ENCODE data around the gene SIGLEC7. TPM values are rescaled to one million over a fixed set of nuclear protein-coding genes. Genes with fewer than 3 reads are reported as not detected.
A peak's percentile ranks its signal among the peaks of the same experiment; 100 is the strongest.

Gene SIGLEC7
- 1 to 10 TPM in 1 of 8 experiments, under 1 TPM in 2, not detected in 5; 0.20 to 1.2 (median 0.33) TPM for total RNA-seq

- Histone ChIP-seq H3K27ac (no peak within 1 kb of the TSS), H3K4me3 (no peak within 1 kb of the TSS), H3K4me1 (replicated peaks in 1 of 2) (peaks cover 0 to 2% of the 10 kb centered on the region in 2 donors)
- no peak for ATAC-seq (replicated peaks in 6 of 8)
- WGBS, 10 experiments: 60 to 87% (median 81%) methylated on average over 1 to 8 of the region's 14 CpGs; no CpG with 5 or more reads in 5 of the 10 experiments
- in situ Hi-C loops (cut with MboI; ENCODE audit: low pct_unique_long_range_greater_than_20kb in 2 of 9, low sequenced_read_pairs in 9 of 9, unreplicated experiment in 9 of 9): no loop called here
Measured at GRCh38 chr19:51142119-51142518, at the start of gene SIGLEC7. Gene SIGLEC7, plus strand, starts transcription at chr19:51142301. Its CDS starts 69 bp downstream, at chr19:51142370.

DNA sequence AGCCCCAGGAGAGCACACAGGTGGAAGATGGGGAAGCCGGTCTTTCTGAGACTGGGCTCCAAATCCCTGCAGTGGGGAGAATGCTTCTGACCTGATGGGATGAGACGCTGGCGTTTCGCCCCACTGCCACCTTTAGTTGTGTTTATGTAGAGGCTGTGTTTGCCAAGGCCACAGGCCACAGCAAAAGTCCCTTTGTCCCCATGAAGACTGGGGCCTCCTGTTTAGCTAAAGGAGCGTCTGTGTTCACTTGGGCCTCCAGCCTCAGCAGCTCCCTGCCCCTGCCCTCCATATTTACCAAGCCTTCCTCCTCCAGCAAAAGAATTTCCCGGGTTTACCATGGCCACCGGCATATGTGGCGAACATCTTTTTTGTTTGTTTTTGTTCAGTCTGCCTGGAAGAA, 49.0 kb upstream of the SIGLEC7 start:
- 21 to 100% (median 88%) methylated on average over 1 to 4 of the region's 8 CpGs; no CpG with 5 or more reads in 5 of the 10 experiments for WGBS, 10 experiments
- no peaks in the 10 kb centered on the region for H3K4me1 ChIP-seq (replicated peaks in 1 of 2)
- in situ Hi-C loops (cut with MboI; ENCODE audit: low pct_unique_long_range_greater_than_20kb in 2 of 9, low sequenced_read_pairs in 9 of 9, unreplicated experiment in 9 of 9): loop anchor here in 2 of 9 experiments (10.0 kb wide), 2 partner anchors 68 to 158 kb away; partner anchors contain the start of gene KLK11 (in 1 of the 2)
- no peak overlapping the region for H3K4me3 ChIP-seq
- H3K27ac ChIP-seq: no peak overlapping the region
- peak in 2 of 8 experiments; percentile 50 to 85 for ATAC-seq (replicated peaks in 6 of 8)

DNA sequence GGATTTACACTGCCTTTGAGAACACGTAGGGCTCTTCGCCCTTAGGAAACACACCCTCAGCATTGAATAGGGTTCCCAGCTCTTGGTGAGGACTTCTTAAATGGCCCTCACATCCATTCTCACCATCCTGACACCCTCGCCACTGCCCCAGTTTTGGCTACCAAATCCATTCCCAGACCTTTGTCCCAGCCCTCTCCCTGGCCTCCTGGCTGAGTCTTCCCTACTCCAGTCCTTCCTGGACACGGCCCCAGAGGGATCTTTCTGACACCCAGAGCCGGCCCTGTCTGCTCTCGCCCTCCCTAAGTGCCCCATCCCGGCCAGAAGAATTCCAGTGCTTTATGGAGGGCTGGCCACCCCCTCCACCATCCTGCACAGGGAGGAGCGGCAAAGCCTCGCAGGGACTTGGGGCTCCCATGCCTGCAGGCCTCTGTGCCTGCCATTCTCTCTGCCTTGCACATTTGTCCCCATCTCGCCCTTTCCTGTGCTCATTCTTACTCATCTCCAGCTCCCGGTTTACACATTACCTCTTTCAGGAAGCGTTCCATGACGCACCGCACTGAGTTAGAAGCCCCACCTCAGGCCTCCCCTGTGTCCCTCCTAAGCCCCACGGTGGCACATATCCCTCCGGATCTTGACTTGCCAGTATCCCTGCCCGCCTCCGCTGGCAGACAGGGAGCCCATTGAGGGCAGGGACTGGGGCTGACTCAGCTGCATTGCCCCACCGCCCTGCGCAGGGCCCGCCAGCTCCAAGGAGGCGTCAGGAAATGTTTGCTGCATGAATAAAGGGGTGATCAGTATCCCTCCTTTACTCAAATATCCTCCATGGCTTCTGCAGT, 48.4 kb upstream of the SIGLEC7 start:
- Histone ChIP-seq H3K4me3 (no peak overlapping the region), H3K4me1 (replicated peaks in 1 of 2) (no peaks in the 10 kb centered on the region), H3K27ac (no peak overlapping the region)
- in situ Hi-C loops (cut with MboI; ENCODE audit: low pct_unique_long_range_greater_than_20kb in 2 of 9, low sequenced_read_pairs in 9 of 9, unreplicated experiment in 9 of 9): loop anchor here in 2 of 9 experiments (10.0 kb wide), 2 partner anchors 69 to 159 kb away; partner anchors contain the start of gene KLK11 (in 1 of the 2)
- ATAC-seq (replicated peaks in 6 of 8): peak in 2 of 8 experiments; percentile 36 to 39
- 50 to 100% (median 79%) methylated on average over 1 to 14 of the region's 22 CpGs for WGBS, 10 experiments

GRCh38 chr19:51094696-51095279, 47.3 kb upstream of the SIGLEC7 start:
- Histone ChIP-seq H3K27ac (no peak overlapping the region), H3K4me3 (no peak overlapping the region), H3K4me1 (replicated peaks in 1 of 2) (no peaks in the 10 kb centered on the region)
- no peak for ATAC-seq (replicated peaks in 6 of 8)
- in situ Hi-C loops (cut with MboI; ENCODE audit: low pct_unique_long_range_greater_than_20kb in 2 of 9, low sequenced_read_pairs in 9 of 9, unreplicated experiment in 9 of 9): loop anchor here in 2 of 9 experiments (10.0 kb wide), 2 partner anchors 70 to 160 kb away; partner anchors contain the start of gene KLK11 (in 1 of the 2)
- WGBS, 10 experiments: 2 to 38% (median 19%) methylated on average over 1 to 5 of the region's 15 CpGs; no CpG with 5 or more reads in 4 of the 10 experiments

DNA sequence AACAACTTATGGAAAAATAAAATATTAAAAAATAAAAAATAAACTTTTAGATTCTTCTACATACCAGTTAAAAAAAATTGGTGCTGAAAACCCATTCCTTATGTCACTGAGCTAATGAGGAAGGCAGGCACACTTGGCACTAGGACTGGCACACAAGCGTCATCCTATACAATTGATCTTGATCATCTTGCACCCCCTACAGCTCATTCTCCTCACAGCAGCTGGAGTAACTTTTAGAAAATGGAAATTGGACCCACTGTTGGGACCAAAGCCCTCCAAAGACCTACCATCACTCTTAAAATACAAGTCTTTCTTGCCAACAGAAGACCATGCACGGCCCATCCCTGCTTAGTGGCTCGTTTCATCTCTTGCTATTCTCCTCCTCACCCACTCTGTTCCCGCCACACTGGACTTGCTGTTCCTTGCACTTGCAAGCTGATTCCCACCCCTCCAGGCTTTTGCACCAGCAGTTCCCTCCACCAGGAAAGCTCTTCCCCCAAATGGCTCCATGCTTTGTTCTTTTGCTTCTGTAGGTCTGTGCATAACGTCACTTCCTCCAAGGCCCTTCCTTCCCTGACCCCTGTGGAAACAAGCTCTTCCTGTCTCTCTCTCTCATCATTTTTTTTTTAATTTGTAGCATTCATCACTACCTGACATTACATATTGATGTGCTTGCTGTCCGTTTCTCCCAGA, 45.5 kb upstream of the SIGLEC7 start:
- H3K27ac ChIP-seq: no peak overlapping the region
- H3K4me1 ChIP-seq (replicated peaks in 1 of 2): no peaks in the 10 kb centered on the region
- in situ Hi-C loops (cut with MboI; ENCODE audit: low pct_unique_long_range_greater_than_20kb in 2 of 9, low sequenced_read_pairs in 9 of 9, unreplicated experiment in 9 of 9): loop anchor here in 2 of 9 experiments (10.0 kb wide), 2 partner anchors 72 to 162 kb away; partner anchors contain the start of gene KLK11 (in 1 of the 2)
- no peak overlapping the region for H3K4me3 ChIP-seq
- no peak for ATAC-seq (replicated peaks in 6 of 8)
- 56 to 93% (median 90%) methylated on average over 2 to 6 of the region's 6 CpGs; no CpG with 5 or more reads in 3 of the 10 experiments for WGBS, 10 experiments

DNA sequence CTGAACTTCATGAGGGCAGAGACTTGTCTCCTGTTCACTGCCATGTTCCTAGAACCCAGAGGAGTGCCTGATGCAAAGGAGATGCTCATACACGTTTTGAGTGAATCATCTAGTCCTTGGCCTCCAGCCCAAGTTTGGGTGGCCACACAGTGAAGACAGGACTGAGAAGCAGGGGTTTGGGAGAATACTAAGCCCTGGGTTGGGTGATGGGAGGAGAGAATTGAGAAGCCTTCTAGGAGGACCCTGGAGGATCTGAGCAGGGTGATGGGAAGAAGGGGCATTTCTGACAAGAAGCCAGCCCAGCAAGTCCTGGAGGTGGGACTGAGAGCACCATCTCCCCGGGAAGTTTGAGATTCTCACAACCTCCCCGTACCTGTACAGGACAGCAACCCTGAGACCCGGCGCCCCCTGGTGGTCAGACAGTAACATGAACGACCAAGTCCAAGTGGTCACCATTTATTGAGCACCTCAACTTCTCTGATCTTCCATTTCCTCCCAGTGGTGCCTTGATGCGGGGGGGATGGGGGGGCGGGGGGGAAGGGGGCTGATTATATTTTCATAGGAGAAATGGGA, 44.8 kb upstream of the SIGLEC7 start:
- WGBS, 10 experiments: 0 to 60% (median 15%) methylated on average over 1 to 7 of the region's 8 CpGs; no CpG with 5 or more reads in 4 of the 10 experiments
- in situ Hi-C loops (cut with MboI; ENCODE audit: low pct_unique_long_range_greater_than_20kb in 2 of 9, low sequenced_read_pairs in 9 of 9, unreplicated experiment in 9 of 9): loop anchor here in 2 of 9 experiments (10.0 kb wide), 2 partner anchors 72 to 162 kb away; partner anchors contain the start of gene KLK11 (in 1 of the 2)
- Histone ChIP-seq H3K4me3 (no peak overlapping the region), H3K27ac (no peak overlapping the region), H3K4me1 (replicated peaks in 1 of 2) (no peaks in the 10 kb centered on the region)
- ATAC-seq (replicated peaks in 6 of 8): peak in 6 of 8 experiments; percentile 17 to 84 (median 46)

DNA sequence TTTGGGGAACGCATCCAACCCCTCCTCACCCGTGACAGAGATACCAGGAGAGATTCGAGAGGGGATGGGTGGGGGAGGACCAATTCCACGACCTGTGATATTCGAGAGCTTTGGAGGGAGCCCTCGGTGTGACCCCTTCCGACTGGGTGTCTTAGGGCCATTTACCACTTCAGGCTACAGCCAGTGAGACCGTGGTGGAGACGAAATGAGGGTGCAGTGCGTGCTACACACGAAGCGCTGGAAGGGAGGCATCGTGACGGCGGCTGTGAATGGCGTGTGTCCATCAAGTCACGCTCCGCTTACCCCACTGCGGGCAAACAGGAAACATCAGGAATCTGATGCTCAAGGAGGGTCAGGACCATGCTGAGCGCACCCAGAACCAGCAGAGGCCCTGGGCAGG, 44.3 kb upstream of the SIGLEC7 start:
- Histone ChIP-seq H3K4me1 (replicated peaks in 1 of 2) (no peaks in the 10 kb centered on the region), H3K27ac (no peak overlapping the region), H3K4me3 (no peak overlapping the region)
- WGBS, 10 experiments: 97% methylated on average over 11 of the region's 20 CpGs; no CpG with 5 or more reads in 9 of the 10 experiments
- in situ Hi-C loops (cut with MboI; ENCODE audit: low pct_unique_long_range_greater_than_20kb in 2 of 9, low sequenced_read_pairs in 9 of 9, unreplicated experiment in 9 of 9): loop anchor here in 2 of 9 experiments (10.0 kb wide), 2 partner anchors 73 to 163 kb away; partner anchors contain the start of gene KLK11 (in 1 of the 2)
- no peak for ATAC-seq (replicated peaks in 6 of 8)

DNA sequence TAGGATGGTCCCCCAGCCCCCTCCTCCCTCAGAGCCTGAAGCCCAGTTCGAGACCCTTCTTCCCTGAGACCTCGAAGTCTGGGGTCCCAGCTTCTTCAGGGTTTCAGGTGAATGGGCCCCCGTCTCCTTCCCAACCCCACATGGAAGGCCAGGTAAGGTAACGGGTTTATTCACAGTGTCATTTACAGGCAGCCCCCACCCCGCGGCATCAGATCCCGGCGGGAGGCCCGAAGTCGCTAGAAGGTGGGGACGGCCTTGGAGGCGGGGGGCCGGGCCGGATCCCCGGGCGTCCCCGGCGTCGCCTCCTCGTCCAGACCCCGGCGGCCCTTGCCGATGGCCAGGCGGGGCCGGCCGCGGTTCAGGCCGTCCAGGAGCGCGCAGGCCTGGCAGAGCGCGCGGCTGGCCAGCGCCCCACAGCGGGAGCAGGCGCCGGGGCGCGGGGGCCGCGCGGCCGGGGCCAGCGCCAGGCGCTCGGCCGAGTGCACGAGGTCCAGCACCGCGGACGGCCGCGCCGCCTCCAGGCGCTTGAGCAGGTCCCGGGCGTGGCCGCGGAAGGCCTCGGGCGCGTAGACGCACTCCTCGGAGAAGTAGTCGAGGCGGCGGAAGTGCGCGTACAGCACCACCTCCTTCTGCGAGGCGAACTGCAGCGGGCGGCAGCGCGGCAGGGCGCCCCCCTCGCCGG, 43.6 kb upstream of the SIGLEC7 start:
- in situ Hi-C loops (cut with MboI; ENCODE audit: low pct_unique_long_range_greater_than_20kb in 2 of 9, low sequenced_read_pairs in 9 of 9, unreplicated experiment in 9 of 9): loop anchor here in 2 of 9 experiments (10.0 kb wide), 2 partner anchors 74 to 164 kb away; partner anchors contain the start of gene KLK11 (in 1 of the 2)
- ATAC-seq (replicated peaks in 6 of 8): peak in 2 of 8 experiments; percentile 10 to 80
- Histone ChIP-seq H3K27ac (no peak overlapping the region), H3K4me3 (no peak overlapping the region), H3K4me1 (replicated peaks in 1 of 2) (no peaks in the 10 kb centered on the region)
- WGBS, 10 experiments: 90 to 92% methylated on average over 10 to 31 of the region's 78 CpGs; no CpG with 5 or more reads in 8 of the 10 experiments

DNA sequence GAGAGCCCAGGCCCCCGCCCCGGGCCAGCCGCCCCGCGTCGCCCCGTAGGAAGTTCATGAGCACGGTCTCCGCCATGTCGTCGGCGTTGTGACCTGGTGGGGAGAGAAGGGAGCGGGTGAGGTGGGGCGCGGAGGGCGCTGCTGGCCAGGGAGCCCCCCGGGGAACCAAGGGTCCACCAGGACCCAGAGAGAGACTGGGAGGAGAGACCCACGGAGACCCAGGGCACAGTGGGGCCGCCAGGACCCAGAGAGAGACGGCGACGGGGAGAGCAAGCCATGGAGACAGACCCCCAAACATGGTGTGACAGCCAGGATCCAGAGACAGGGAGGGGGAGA, 43.1 kb upstream of the SIGLEC7 start:
- in situ Hi-C loops (cut with MboI; ENCODE audit: low pct_unique_long_range_greater_than_20kb in 2 of 9, low sequenced_read_pairs in 9 of 9, unreplicated experiment in 9 of 9): loop anchor here in 2 of 9 experiments (10.0 kb wide), 2 partner anchors 74 to 164 kb away; partner anchors contain the start of gene KLK11 (in 1 of the 2)
- ATAC-seq (replicated peaks in 6 of 8): no peak
- no CpG with 5 or more reads among the region's 22 CpGs for WGBS, 10 experiments
- H3K4me1 ChIP-seq (replicated peaks in 1 of 2): no peaks in the 10 kb centered on the region
- no peak overlapping the region for H3K27ac ChIP-seq
- H3K4me3 ChIP-seq: no peak overlapping the region

DNA sequence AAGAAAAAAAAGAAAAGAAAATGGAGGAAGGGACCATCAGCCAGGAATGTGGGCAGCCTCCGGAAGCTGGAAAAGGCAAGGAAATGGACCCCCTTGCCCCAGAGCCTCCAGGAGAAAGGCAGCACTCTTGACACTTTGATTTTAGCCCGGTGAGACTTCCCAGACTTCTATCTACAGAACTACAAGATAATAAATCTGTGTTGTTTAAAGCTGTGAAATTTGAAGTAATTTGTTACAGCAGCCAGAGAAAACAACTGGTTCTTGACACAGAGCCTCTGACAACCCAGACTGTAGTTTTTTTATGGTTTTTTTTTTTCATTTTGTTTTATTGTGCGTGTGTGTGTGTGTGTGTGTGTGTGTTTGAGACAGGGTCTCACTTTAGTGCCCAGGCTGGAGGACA, 41.5 kb upstream of the SIGLEC7 start:
- no peak for ATAC-seq (replicated peaks in 6 of 8)
- WGBS, 10 experiments: 58 to 100% (median 73%) methylated on average over 1 to 3 of the region's 3 CpGs; no CpG with 5 or more reads in 3 of the 10 experiments
- no peaks in the 10 kb centered on the region for H3K4me1 ChIP-seq (replicated peaks in 1 of 2)
- H3K4me3 ChIP-seq: no peak overlapping the region
- no peak overlapping the region for H3K27ac ChIP-seq
- in situ Hi-C loops (cut with MboI; ENCODE audit: low pct_unique_long_range_greater_than_20kb in 2 of 9, low sequenced_read_pairs in 9 of 9, unreplicated experiment in 9 of 9): no loop called here

DNA sequence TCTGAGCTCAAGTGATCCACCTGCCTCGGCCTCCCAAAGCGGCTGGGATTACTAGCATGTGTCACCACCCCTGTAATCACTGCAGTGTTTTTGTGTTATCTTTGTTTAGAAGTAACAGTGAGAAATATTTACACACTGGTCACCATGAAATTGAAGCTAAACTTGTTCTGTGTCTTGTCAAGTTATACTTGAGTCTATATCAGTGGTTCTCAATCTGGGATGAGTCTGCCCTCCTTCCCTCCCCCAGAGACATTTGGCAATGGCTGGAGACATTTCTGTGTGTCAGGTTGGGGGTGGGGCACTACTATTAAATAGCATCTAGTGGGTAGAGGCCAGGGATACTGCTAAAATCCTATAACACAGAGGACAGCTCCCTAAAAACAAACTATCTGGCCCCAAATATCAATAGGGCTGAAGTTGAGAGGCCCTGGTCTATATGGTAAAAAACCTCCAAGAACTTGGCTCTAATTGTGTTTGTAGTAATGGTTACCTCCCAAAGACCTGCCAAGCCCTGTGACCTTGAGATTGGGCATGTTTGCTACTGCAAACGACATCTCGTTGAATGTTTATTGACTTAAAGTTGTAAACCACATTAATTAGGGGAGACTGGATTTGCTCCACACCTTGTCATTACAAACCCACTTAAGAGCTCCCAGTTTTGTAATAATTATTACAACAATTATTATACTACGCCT, 40.8 kb upstream of the SIGLEC7 start:
- 92 to 100% (median 97%) methylated on average over 2 to 5 of the region's 5 CpGs; no CpG with 5 or more reads in 2 of the 10 experiments for WGBS, 10 experiments
- in situ Hi-C loops (cut with MboI; ENCODE audit: low pct_unique_long_range_greater_than_20kb in 2 of 9, low sequenced_read_pairs in 9 of 9, unreplicated experiment in 9 of 9): no loop called here
- Histone ChIP-seq H3K4me1 (replicated peaks in 1 of 2) (no peaks in the 10 kb centered on the region), H3K4me3 (no peak overlapping the region), H3K27ac (no peak overlapping the region)
- no peak for ATAC-seq (replicated peaks in 6 of 8)

Data from motor neuron (in vitro differentiated cells).